ENCODE data around the gene OR2J3. TPM values are rescaled to one million over a fixed set of nuclear protein-coding genes. Genes with fewer than 3 reads are reported as not detected.

OR2J3 gene
- total RNA-seq, 4 donors from 2014 or later = not detected

Other genes with a start within 250 kb of the OR2J3 start
- gene TRIM27, start 184.1 kb upstream of the OR2J3 start, total RNA-seq = 10 to 100 TPM; 57.1 to 73.2 (median 66.7) TPM
- 1 to 10 TPM; 1.0 to 2.0 (median 1.6) TPM for gene ZNF311, start 102.7 kb upstream of the OR2J3 start, total RNA-seq
- not detected for gene OR2W1, start 62.9 kb upstream of the OR2J3 start, total RNA-seq
- not detected for gene OR2B3, start 20.7 kb upstream of the OR2J3 start, total RNA-seq
- gene OR2J1, start 8.6 kb upstream of the OR2J3 start, total RNA-seq = not detected
- under 1 TPM in 1 of 4 donors, not detected in 3; 0.44 TPM for gene OR2J2, start 62.8 kb downstream of the OR2J3 start, total RNA-seq
- gene OR14J1, start 193.6 kb downstream of the OR2J3 start, total RNA-seq = not detected

Data from thyroid gland (tissue), 4 donors.